Caki2 (cell line): Measurements from ENCODE around the gene TPM3. TPM values are rescaled to one million over a fixed set of nuclear protein-coding genes. Genes with fewer than 3 reads are reported as not detected.
"Not testable (repeated sequence)": the region's sequence is repeated elsewhere in the genome, so short reads cannot be mapped to it uniquely, and the experiment has no call there.

Experiments
- DNase-seq: peaks from one replicate; pipeline ENCODE4 v3.0.0-alpha.2; 2015; ENCODE audit warnings: low read depth
- in situ Hi-C: cut with HindIII; loops from 2 replicates; pipeline ENCODE4 v1.10.0; 2016; ENCODE audit warnings: low sequenced_read_pairs, low pct_unique_long_range_greater_than_20kb, mixed read lengths
- total RNA-seq: library from RNA; depleted of rRNA; stranded (reverse); fragments of >200 nt; shearing (Covaris generic); gene quantifications from 2 replicates; pipeline ENCODE4 v1.2.3, GENCODE V29; 2014; ENCODE audit warnings: low replicate concordance; rRNA removed

TPM3 gene
- total RNA-seq, result 631 and 793 TPM in 2 replicates

DNA sequence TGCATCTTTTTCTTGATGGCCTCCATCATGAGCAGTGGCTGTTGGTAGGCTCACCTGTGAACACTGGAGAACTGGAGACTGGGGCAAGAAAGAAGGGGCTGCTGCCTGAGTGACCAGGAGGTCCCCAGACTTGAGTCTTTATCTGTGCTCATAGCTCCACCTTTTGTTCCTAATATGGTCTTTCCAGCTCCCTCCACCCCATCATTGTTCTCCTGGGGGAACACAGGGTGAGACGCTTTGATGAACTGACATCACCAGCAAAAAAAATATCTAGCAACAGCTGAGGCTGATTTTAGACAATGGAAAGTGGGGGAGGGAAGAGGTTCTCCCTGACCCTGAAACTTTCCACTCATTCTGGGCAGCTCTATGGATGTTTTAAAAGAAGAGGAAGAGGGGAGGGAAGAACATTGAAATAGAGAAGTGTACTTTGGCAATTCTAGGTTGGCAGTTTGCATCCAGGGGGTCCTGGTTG is at the start of gene TPM3:
TPM3 (minus strand) TSS at position 111 of the 472 bp plus-strand sequence; CDS start at position 29, 82 bp downstream.
- DNase-seq, result no peak
- in situ Hi-C loops, result no loop called here

DNA sequence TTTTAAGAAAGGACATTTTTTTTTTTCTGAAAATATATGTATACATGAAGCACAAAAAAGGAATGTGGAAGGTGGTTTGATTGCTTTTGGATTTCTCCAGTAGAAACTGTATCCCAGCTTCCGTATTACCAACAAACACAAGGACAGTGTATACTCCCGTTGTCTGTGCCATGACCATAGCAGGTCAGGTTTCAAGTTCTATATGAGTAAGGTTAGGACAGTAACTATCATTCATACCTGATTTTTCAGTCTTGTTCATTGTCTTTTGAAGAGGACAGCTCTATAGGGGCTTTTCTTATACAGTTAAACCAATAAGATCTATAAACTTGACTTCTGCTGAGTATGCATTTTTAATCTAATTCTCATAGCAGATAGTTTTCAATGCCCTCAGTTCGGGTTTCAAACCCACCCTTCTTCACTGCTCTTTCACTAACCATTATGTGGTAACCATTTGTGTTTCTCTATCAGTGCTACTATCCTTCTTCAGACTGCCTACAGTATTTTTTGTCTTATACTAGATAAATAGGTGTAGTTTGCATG is 48.5 kb upstream of the TPM3 start:
- DNase-seq, result no peak
- in situ Hi-C loops, result no loop called here

DNA sequence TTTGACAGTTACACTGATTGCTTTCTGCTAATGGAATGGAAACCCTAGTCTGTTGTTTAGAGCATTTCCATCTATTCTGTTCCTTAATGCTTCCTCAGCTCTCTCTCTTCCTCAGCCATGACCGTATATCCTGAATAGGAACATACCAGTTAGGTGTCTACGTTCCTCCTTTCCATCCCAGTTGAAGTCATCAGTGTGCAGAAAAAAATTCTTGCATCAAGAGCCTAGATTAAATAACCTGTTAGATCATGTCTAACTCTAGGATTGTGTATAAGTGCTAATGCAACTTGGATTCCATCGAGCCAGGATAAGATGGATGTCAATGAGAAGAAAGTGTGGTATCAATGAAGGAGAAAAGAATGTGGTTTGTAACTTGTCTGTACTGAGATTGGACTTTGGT is 47.6 kb upstream of the TPM3 start:
- DNase-seq, result no peak
- in situ Hi-C loops, result no loop called here

DNA sequence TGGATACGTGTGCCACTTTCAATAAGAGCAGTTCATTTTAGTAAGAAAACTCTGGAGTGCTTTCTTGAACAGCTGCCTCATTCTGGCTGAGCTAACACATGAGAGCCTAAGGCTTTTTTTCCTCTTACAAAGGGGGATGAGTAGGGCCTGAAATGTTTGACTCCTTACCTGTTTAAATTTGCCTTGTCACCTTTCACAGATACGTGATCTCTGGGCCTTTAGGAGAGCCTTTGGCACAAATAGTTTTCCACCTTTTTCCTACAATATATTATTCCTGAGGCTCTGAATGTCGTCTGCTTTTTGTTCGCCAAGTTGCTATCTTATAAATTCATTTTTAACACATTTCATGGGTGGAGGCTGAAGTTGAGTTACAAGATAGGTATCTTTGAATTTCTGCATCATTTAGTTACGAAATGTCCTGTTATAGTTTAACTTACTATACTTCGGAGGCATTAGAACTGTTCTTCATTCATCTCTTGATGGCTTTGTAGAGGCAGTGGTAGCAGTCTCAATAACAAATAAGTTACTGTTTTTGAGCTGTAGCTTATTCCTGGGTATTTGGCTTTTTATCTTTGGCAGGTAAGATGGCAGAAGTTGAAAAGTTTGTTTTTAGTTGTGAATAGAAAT is 46.1 kb upstream of the TPM3 start:
- no peak for DNase-seq
- in situ Hi-C loops, result no loop called here

DNA sequence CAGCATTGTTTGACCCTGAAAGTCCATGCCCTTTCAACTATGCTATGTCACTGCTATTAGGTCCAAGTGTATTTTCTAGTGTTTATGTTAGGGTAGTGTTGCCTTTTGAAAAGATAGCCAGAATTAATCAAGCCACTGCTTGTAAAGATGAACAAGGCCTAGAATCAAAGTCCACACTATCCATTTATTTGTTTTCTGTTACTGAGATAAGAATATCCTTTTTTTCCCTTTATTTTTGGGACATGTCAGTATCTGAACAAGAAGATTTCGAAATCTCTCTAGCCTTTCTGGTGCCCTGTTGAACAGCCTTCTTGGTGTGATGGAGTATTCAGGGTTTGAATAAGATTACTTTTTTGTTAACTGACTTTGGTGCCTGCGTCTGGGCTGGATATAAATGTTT is 45.5 kb upstream of the TPM3 start:
- DNase-seq, result no peak
- in situ Hi-C loops, result no loop called here

DNA sequence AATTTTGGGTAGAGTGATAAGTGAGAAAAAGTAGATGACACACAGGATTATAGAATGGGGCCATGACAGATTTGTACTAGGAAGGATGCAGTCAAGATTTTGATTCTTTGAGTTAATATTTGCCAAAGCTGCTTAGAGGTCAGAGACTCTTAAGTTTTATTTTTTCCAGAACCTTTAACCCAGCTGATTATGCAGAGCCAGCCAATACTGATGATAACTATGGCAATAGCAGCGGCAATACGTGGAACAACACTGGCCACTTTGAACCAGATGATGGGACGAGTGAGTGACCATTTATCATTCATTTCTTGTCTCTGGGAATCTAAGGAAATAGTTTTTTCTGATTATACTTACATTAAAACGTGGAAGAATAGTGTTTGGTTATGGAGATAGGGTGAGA is 45.0 kb upstream of the TPM3 start:
- in situ Hi-C loops, result no loop called here
- no peak for DNase-seq

DNA sequence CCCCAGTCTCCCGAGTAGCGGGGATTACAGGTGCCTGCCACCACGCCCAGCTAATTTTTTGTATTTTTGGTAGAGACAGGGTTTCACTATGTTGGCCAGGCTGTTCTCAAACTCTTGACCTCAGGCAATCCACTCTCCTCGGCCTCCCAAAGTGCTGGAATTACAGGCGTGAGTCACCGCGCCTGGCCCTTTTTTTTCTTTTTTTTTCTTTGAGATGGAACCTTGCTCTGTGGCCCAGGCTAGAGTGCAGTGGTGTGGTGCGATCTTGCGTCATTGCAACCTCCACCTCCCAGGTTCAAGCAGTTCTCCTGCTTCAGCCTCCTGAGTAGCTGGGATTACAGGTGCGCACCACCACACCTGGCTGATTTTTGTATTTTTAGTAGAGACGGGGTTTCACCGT is 41.2 kb upstream of the TPM3 start:
- DNase-seq, in situ Hi-C loops: not testable (repeated sequence)

DNA sequence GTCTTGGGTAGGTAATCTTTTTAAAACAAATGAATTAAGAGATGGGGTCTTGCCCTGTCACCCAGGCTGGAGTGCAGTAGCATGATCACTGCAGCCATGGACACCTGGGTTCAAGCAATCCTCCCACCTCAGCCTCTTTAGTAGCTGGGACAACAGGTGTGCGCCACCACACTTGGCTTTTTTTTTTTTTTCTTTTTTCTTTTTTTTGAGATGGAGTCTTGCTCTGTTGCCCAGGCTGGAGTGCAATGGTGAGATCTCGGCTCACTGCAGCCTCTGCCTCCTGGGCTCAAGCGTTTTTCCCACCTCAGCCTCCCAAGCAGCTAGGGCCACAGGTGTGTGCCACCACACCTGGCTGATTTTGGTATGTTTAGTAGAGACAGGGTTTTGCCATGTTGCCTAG is 39.2 kb upstream of the TPM3 start:
- in situ Hi-C loops, DNase-seq: not testable (repeated sequence)

DNA sequence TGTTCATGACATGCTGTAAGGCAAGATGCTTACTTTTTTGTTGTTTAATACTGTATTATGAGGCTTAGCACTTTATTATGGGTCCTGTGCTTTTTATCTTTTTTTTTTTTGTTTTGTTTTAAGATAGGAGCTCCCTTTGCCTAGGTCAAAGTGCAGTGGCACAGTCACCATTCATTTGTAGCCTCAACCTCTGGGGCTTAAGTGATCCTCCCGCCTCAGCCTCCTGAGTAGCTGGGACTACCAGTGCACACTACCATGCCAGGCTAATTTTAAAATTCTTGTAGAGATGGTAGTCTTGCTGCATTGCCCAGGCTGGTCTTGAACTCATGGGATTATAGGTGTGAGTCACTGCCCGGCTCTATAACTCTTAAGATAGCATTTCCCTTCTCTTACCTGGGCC is 33.5 kb upstream of the TPM3 start:
- DNase-seq, result no peak
- in situ Hi-C loops, result no loop called here

DNA sequence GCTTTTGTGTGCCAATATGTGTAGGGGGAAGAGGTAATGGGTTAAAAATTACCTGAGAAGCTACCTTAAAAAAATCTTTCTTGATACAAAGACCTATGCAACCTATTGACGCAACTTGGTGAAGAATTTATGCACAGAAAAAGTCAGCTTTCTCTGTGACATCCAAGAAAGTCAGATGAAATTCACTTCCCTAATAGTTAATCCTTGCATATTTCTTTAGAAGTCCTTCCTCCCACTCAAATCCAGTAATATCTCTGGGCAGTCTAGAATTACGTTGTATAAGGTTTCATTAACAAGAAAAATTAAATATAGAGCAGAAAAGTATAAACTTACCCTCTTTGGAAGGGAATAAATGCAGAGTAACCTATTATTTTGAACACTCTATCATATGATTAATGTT is 31.7 kb upstream of the TPM3 start:
- in situ Hi-C loops, result no loop called here
- no peak for DNase-seq

DNA sequence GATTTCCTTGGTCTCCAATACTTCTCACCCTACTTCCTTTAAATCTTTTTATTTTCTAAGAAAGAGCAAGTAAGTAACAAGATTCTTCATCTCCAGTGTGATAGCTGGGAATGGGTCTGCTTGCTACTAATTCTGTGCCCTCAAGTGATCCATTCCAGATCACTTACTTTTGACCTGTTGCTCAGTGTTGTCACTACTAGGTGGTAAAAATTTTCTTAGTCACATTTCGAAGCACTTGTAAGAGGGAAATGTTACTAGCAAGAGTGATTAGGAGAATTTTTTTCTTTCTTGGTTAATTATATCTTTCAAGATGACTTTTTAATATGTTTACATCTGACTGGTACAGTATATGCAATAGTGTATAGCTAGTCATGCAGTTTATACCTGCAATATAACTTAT is 31.0 kb upstream of the TPM3 start:
- in situ Hi-C loops, result no loop called here
- DNase-seq, result no peak

DNA sequence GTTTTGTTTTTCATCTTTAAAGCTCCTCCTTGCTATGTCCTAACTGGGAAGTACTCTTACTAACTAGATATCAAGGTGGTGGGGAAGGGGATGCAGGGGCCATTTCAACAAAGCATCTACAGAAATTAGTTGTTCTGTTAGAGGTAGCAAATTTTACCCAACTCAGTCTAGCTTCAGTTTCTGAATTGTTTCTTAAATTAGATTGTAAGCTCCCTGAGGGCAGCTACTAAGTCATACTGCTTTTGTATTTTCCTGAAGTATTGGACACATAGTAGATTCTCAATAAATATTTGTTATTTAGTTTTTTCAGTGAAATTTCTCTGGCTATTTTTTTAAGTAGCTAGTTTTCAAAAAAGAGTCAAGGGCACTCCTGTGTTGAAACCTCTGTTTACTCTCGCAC is 30.6 kb upstream of the TPM3 start:
- peak; percentile 8 for DNase-seq
- in situ Hi-C loops, result no loop called here

DNA sequence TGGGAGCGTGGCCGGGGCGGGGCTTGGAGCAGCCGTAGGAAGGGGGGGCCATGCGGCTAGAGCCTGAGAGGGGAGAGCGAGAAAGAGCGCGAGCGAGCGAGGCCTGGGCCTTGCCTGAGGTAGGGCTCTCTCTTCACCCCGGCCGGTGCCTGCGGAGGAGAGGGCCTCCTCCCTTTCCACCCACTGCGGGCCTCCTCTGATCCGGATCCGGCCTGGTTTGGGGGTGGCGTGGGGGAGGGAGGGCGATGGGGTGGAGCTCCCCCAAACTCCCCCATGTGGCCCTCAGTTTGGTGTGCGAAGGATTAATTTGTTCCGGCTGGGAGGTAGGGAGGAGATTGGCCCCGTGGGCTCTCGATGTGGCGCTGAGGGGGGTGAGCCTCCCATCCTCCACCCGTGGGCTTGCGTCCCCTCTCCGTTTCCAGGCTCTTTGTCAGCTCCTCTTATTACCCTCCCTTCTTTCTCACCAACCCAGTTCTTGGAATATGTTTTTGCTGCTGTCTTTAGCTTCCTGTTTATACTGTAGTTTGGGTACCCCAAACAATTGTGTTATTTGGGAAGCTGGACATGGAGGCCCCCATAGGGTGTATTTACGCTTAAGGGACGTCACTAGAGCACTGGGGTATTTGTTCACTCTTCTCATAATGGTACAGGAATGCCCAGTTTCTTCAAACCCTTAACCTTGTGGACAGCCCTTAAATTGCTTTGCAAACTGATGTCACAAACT is 29.5 kb upstream of the TPM3 start:
- in situ Hi-C loops, result no loop called here
- DNase-seq, result peak; percentile 35

DNA sequence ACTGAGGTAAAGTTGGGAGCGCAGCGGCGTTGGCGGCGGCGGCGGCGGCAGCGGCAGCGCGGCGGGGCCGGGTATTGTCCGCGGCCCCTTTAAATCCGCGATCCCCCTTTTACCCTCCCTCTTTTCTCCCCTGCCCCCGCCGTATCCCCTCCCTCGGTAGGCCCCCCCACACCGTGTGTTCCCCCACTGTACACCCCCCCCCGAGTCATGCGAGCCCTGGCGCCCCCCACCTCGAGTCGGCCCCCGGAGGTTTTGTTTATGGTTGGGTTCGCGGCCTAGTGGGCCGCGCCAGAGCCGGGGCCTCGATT is 29.0 kb upstream of the TPM3 start:
- in situ Hi-C loops, result no loop called here
- DNase-seq, result no peak

DNA sequence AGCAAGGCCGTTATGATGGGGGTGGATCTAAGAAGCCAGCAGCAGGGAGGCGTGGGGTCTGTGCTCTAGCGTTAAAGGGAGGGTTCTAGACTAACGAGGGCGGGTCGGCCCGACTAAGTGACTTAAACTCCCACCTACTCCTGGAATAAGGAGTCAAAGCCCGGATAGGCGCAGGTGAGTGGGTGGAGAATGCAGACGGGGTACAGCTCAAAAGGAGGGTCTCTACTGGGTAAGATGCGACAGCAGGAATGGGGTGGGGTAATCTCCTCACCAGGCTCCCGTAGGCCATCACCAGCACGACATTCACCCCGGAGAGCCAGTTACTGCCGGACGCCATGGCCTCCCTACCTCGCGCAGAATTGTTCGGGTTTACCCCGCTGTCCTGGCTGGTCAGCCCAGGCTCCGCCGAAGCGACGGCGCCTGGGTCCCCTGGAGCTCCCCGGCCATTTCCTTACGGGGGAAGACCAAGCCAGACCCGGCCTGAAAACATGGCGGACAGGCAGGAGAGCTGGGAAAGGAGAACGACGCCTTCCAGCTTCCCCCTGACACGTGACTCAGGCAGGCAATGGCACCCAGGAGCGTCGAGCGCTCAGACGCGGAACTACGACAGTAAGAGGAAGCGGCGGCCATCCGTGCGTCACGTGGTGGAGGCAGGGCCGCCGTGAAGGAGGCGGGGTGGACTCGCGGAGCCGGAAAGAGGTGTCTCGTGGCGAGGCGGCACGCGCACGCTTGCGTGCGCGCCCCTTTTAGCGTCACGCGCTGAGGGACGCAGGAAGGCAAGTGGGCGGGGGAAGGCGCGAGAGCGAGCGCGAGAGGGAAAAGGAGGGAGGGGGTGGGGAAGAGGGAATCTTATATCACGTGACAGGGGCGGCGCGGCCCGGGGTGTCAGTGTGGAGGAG is 28.4 kb upstream of the TPM3 start, which contains the start of gene UBAP2L:
UBAP2L (plus strand) TSS at position 885 of the 899 bp plus-strand sequence. CDS start 4,169 bp downstream, outside the sequence.
- DNase-seq, result peak; percentile 99
- in situ Hi-C loops, result no loop called here

DNA sequence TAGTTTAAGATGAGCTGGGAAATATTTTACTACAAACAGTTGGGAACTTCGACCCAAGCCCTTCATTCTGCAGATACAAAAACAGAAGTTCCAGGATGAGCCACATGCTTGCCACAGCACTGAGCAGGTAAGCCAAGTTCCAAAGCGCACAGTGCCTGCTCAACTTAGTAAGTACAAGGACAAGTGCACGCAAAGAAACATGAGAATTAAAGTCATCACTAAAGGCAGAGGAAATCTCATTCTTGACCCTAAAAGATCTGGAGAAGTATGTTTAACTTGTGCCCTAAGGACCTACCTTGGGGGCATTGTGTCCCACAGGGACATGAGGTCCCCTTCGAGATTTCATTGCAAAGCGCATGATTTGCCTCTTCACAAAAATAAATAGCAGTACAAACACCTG is 27.6 kb upstream of the TPM3 start:
- DNase-seq, result peak; percentile 10
- in situ Hi-C loops, result no loop called here

DNA sequence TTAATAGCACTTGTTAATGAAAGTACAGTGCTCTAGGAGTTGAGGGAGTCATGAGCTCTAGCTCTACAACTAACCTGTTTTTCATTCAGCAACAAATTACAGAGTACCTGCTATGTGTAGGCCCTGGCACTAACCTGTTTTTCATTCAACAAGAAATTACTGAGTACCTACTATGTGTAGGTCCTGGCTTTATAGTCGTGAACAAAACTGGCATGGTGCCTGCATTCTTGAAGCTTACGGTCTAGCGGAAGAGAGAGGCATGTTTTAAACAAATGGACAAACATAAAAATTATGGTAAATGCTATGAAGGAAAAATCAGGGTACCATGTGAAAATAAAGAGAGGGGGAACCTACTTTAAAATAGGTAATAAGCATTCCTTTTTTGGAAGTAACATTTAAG is 26.6 kb upstream of the TPM3 start:
- DNase-seq, result no peak

DNA sequence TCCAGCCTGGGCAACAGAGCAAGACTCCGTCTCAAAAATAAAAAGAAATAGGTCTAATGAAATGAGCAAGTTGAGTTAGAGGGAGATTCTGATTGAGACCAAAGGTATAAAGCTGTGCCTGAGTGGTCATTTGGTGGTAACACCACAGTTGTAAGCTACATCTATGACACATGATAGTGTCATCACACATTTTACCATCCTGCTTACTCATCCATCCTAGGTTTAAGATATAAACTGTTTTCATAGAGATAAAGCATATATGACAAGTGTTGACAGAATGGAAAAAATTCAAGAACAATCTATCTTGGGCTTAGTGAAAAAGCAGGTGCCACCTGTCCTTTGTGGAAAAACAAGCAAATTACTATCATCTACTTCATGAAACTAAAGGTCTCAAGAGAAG is 21.4 kb upstream of the TPM3 start:
- in situ Hi-C loops, result no loop called here
- peak; percentile 45 for DNase-seq

More for the DNA sequence above, 26.6 kb upstream of the TPM3 start:
- in situ Hi-C loops, result no loop called here

DNA sequence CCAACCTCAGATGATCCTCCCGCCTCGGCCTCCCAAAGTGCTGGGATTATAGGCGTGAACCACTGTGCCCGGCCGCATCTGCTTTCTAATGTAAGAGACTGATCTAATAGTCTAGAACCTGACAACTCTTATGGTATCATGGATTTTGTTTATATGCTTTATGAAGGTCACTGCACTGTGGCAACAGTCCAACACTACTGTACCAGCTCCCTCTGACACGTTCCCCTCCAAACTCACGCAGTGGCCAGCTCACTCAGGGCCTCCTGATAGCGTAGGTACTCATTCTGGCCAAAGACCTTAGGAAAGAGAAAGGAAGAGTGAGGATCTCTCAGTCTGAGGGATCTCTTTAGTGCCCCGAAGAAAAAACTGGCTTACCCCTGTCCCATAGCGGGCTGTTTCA is 20.2 kb upstream of the TPM3 start:
- in situ Hi-C loops, result no loop called here
- DNase-seq, result no peak
